Natural killer cell treated with Interleukin-12 subunit alpha and Interleukin-12 subunit beta and Interleukin-15 and Interleukin-18, amount 100 ng/mL, for 72 hours (primary cell): ENCODE data around the gene ZNF507. TPM values are rescaled to one million over a fixed set of nuclear protein-coding genes. Genes with fewer than 3 reads are reported as not detected.
A peak's percentile ranks its signal among the peaks of the same experiment; 100 is the strongest.

Experiments
- ATAC-seq, 2 donors: fragments of 150-1000 bp; cut with Tn5 transposase in 1 of 2; sonication (Bioruptor Pico), chemical (Tn5 transposase) in 1 of 2; 2 replicates each; pipeline ENCODE4 v1.10.0; 2021
- DNase-seq: peaks from one replicate; pipeline ENCODE4 v3.0.0; 2022; ENCODE audit warnings: low spot score
- H3K27ac Mint-ChIP-seq, 2 donors: 1 replicate in 1 of 2; 2 replicates in 1 of 2; pipeline ENCODE4 v1.8.0; 2022; ENCODE audit warnings: mixed read lengths in 2 of 2, mild to moderate bottlenecking in 1 of 2, moderate library complexity in 1 of 2
- H3K27me3 Mint-ChIP-seq, 2 donors: 1 replicate in 1 of 2; 2 replicates in 1 of 2; pipeline ENCODE4 v1.8.0; 2022; ENCODE audit warnings: mixed read lengths in 2 of 2
- H3K36me3 Mint-ChIP-seq: one replicate; pipeline ENCODE4 v1.8.0; 2022; ENCODE audit warnings: mixed read lengths
- H3K4me1 Mint-ChIP-seq, 2 donors: 1 replicate in 1 of 2; 2 replicates in 1 of 2; pipeline ENCODE4 v1.8.0; 2022; ENCODE audit warnings: low read depth in 2 of 2, mixed read lengths in 2 of 2, mild to moderate bottlenecking in 1 of 2
- H3K4me3 Mint-ChIP-seq: one replicate; pipeline ENCODE4 v1.8.0; 2022; ENCODE audit warnings: mixed read lengths
- H3K9me3 Mint-ChIP-seq: 2 replicates; pipeline ENCODE4 v1.8.0; 2022; ENCODE audit warnings: mixed read lengths
- total RNA-seq, 2 donors: library from RNA; stranded (reverse); gene quantifications; one replicate each; pipeline ENCODE4 v1.2.3, GENCODE V29; 2022

The ZNF507 gene
- 10 to 100 TPM; 21.2 to 37.1 TPM for total RNA-seq

- peaks cover 26 to 30% of the 10 kb centered on the region in 2 donors for H3K4me1 Mint-ChIP-seq
- peak within 1 kb of the TSS; percentile 99 for H3K4me3 Mint-ChIP-seq
- H3K36me3 Mint-ChIP-seq = peaks cover 19% of the 10 kb centered on the region
- H3K27me3 Mint-ChIP-seq = no peaks in the 10 kb centered on the region
- ATAC-seq = peak; percentile 94 to 96
- H3K27ac Mint-ChIP-seq = peak within 1 kb of the TSS; percentile 93 to 97
- H3K9me3 Mint-ChIP-seq = no peaks in the 10 kb centered on the region
- peak; percentile 90 for DNase-seq
Observed at GRCh38 chr19:32345261-32346207, at the start of gene ZNF507. TSS of gene ZNF507 (plus strand) at chr19:32345610. CDS start at chr19:32352831, 7,221 bp downstream.

DNA sequence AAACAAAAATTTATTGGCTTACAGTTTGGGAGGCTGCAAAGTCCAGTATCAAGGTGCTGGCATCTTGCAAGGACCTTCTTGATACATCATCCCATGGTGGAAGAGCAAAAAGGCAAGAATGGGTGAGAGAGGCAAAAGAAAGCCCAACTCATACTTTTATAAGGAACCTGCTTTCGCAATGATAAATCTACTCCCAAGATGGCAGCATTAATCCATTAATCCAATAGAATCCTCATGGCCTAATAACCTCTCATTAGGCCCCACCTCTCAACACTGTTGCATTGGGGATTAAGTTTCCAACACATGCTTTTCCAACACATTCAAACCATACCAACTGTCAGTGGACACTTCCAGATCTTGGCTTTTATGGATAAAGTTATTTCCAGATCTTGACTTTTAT, 48.7 kb upstream of the ZNF507 start:
- ATAC-seq (no peak), DNase-seq (no peak)
- Mint-ChIP-seq H3K4me3 (no peak overlapping the region), H3K36me3 (no peaks in the 10 kb centered on the region), H3K9me3 (no peaks in the 10 kb centered on the region), H3K27me3 (peaks cover 11 to 27% of the 10 kb centered on the region in 2 donors), H3K4me1 (no peaks in the 10 kb centered on the region), H3K27ac (no peak overlapping the region)

- Mint-ChIP-seq H3K27me3 (peaks cover 30 to 59% of the 10 kb centered on the region in 2 donors), H3K4me3 (no peak overlapping the region), H3K9me3 (peaks cover 6% of the 10 kb centered on the region), H3K4me1 (no peaks in the 10 kb centered on the region), H3K36me3 (peaks cover 10% of the 10 kb centered on the region), H3K27ac (no peak overlapping the region)
- DNase-seq = no peak
- ATAC-seq = no peak
Observed at GRCh38 chr19:32302778-32303177, 42.6 kb upstream of the ZNF507 start.

DNA sequence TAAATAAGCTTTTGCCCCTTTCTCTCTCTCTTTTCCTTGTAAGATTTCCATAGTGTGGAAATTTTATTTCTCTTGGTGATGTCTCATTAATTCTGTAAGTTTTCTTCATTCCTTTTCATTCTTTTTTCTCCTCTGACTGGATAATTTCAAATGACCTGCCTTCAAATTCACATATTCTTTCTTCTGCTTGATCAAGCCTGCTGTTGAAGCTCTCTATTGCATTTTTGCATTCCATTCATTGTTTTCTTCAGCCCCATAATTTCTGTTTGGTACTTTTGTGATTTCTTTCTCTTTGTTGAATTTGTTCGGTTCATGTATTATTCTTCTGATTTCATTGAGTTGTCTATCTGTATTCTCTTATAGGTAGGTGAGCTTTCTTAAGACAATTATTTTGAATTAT, 42.2 kb upstream of the ZNF507 start:
- Mint-ChIP-seq H3K9me3 (peaks cover 6% of the 10 kb centered on the region), H3K4me1 (no peaks in the 10 kb centered on the region), H3K4me3 (no peak overlapping the region), H3K36me3 (peaks cover 10% of the 10 kb centered on the region), H3K27ac (no peak overlapping the region), H3K27me3 (peaks cover 31 to 63% of the 10 kb centered on the region in 2 donors)
- no peak for DNase-seq
- no peak for ATAC-seq

DNA sequence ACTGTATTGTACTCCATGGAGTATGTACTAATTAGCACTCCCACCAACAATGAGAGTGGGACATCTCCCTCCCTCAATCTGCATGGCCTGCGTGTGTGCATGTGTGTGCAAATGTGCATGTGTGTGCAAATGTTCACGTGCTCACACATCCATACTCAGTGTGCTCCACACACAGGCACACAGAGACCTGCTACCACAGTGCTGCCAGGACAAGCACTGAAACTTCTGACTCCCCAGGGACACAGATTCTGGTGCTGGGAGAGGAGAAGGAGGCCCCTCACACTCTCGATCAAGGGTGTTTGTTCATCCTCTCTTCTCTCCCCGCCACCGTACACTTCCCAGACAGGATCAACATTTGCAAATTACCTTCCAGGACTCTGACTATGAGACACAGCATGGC, 37.8 kb upstream of the ZNF507 start:
- no peak for DNase-seq
- Mint-ChIP-seq H3K9me3 (peaks cover 6% of the 10 kb centered on the region), H3K4me3 (no peak overlapping the region), H3K36me3 (peaks cover 10% of the 10 kb centered on the region), H3K4me1 (no peaks in the 10 kb centered on the region), H3K27ac (no peak overlapping the region), H3K27me3 (peaks cover 32 to 58% of the 10 kb centered on the region in 2 donors)
- ATAC-seq = no peak

DNA sequence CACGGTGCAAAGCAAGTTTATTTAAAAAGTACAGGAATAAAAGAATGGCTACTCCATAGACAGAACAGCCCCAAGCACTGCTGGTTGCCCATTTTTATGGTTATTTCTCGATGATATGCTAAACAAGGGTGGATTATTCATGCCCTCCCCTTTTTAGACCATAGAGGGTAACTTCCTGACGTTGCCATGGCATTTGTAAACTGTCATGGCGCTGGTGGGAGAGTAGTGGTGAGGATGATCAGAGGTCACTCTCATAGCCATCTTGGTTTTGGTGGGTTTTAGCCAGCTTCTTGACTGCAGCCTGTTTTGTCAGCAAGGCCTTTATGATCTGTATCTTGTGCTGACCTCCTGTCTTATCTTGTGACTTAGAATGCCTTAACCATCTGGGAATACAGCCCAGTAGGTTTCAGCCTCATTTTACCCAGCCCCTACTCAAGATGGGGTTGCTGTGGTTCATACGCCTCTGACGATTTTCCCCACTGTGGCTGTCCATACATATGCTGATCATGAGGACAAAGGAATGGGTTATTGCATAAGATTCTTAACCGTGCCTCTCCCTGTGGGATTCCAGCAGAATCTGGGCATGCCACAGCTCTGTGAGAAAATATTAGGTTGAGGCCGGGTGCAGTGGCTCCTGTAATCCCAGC, 36.9 kb upstream of the ZNF507 start:
- Mint-ChIP-seq H3K4me3 (no peak overlapping the region), H3K36me3 (peaks cover 2% of the 10 kb centered on the region), H3K4me1 (no peaks in the 10 kb centered on the region), H3K27ac (no peak overlapping the region), H3K9me3 (peaks cover under 1% of the 10 kb centered on the region), H3K27me3 (peaks cover 26 to 50% of the 10 kb centered on the region in 2 donors)
- no peak for DNase-seq
- no peak for ATAC-seq

DNA sequence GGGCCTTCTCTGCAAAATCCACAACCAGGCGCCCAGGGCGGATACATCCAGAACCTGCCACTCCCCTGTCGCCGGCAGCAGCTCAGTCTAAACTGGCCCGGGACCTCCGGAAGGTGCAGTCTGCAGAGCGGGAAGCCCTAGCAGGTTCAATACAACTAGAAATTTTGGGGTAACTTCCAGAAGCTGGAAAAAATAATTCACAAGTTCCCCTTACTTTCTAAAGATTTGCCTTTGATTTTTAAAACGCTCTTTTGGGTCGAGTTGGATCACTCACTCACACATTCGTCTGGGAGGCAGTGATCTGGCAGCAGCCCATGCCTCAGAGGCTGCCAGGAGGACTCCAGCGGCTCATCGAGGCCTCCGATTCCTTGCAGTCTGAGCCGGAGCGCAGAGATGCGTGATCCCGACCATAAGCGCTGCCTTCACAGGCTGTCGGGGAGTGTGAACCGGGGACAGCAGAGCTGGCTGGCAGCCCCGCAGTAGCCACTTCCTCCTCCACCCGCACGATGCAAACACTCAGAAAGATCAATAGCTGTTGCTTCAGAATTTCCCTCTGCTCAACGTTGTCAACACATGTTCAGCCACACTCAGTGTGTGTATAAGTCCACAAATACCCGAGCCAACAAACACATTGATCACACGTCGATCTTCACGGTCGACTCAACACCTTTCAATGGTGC, 35.6 kb upstream of the ZNF507 start:
- peaks cover 27 to 39% of the 10 kb centered on the region in 2 donors for H3K27me3 Mint-ChIP-seq
- no peaks in the 10 kb centered on the region for H3K9me3 Mint-ChIP-seq
- ATAC-seq = no peak
- no peak for DNase-seq
- H3K4me1 Mint-ChIP-seq = no peaks in the 10 kb centered on the region
- H3K4me3 Mint-ChIP-seq = no peak overlapping the region
- H3K27ac Mint-ChIP-seq = no peak overlapping the region
- H3K36me3 Mint-ChIP-seq = no peaks in the 10 kb centered on the region

- Mint-ChIP-seq H3K9me3 (no peaks in the 10 kb centered on the region), H3K36me3 (no peaks in the 10 kb centered on the region), H3K27ac (no peak overlapping the region)
Observed at GRCh38 chr19:32311371-32311770, 34.0 kb upstream of the ZNF507 start.

DNA sequence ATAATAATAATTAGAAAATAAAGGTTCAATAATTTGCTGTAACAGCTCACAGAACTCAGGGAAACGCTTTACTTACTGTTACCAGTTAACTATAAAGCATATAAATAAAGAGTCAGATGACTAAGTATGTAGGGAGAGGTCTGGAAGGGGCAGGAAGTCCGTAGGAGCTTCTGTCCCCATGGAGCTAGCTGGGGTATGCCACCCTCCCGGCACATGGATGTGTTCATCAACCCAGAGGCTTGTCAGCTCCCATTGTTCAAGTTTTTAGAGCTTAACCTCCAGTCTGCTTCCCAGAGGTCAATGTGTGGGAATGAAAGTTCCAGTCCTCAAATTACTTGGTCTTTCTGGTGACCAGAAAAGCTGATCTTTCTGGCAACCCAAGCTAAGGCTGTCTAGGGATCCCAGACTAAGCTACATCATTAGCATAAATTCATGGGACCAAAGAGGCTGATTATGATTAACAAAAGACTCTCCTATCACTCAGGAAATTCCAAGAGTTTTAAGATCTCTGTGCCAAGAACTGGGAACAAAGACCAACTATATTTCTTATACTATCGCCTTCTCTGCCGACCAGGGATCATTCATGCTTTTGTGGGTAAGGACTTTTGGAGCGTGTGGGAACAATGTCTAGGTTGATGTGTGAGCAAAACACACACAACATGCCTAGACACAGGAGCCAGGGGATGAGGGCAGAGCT, 31.7 kb upstream of the ZNF507 start:
- no peak overlapping the region for H3K27ac Mint-ChIP-seq
- H3K4me3 Mint-ChIP-seq = no peak overlapping the region
- no peaks in the 10 kb centered on the region for H3K36me3 Mint-ChIP-seq
- ATAC-seq = no peak
- DNase-seq = no peak
- H3K27me3 Mint-ChIP-seq = peaks cover 23 to 26% of the 10 kb centered on the region in 2 donors
- H3K4me1 Mint-ChIP-seq = no peaks in the 10 kb centered on the region
- H3K9me3 Mint-ChIP-seq = no peaks in the 10 kb centered on the region

More at GRCh38 chr19:32311371-32311770, 34.0 kb upstream of the ZNF507 start:
- Mint-ChIP-seq H3K4me3 (no peak overlapping the region), H3K4me1 (no peaks in the 10 kb centered on the region), H3K27me3 (peaks cover 32 to 35% of the 10 kb centered on the region in 2 donors)
- ATAC-seq (no peak), DNase-seq (no peak)

DNA sequence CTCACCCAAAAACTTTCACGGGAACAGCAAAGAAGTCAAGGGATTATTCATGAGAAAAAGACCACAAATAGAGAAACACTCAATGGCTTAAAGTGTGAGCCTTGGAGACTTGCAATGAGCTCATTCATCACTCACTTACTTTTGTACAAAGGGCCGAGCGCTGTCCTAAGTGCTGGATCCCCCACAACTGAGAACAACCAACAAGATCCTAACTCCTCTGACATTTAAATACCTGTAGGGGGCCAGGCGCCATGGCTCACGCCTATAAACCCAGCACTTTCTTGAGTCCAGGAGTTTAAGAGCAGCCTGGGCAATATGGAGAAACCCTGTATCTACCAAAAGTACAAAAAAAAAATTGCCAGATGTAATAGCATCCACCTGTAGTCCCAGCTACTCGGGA, 29.4 kb upstream of the ZNF507 start:
- H3K36me3 Mint-ChIP-seq = no peaks in the 10 kb centered on the region
- H3K9me3 Mint-ChIP-seq = no peaks in the 10 kb centered on the region
- peaks cover 5 to 18% of the 10 kb centered on the region in 2 donors for H3K27me3 Mint-ChIP-seq
- no peaks in the 10 kb centered on the region for H3K4me1 Mint-ChIP-seq
- DNase-seq (no peak), ATAC-seq (no peak)
- H3K27ac Mint-ChIP-seq = no peak overlapping the region
- no peak overlapping the region for H3K4me3 Mint-ChIP-seq

GRCh38 chr19:32317086-32317485, 28.3 kb upstream of the ZNF507 start:
- Mint-ChIP-seq H3K27me3 (peaks cover 11 to 20% of the 10 kb centered on the region in 2 donors), H3K27ac (no peak overlapping the region), H3K4me3 (no peak overlapping the region), H3K4me1 (no peaks in the 10 kb centered on the region), H3K36me3 (no peaks in the 10 kb centered on the region), H3K9me3 (no peaks in the 10 kb centered on the region)
- no peak for ATAC-seq
- DNase-seq = no peak

- Mint-ChIP-seq H3K4me3 (no peak overlapping the region), H3K27ac (no peak overlapping the region), H3K27me3 (peaks cover 19 to 21% of the 10 kb centered on the region in 2 donors), H3K4me1 (no peaks in the 10 kb centered on the region), H3K9me3 (no peaks in the 10 kb centered on the region), H3K36me3 (no peaks in the 10 kb centered on the region)
- ATAC-seq (no peak), DNase-seq (no peak)
Observed at GRCh38 chr19:32318884-32319520, 26.4 kb upstream of the ZNF507 start.

- no peaks in the 10 kb centered on the region for H3K36me3 Mint-ChIP-seq
- H3K27me3 Mint-ChIP-seq = peaks cover 24 to 27% of the 10 kb centered on the region in 2 donors
- no peak for DNase-seq
- ATAC-seq = no peak
- H3K4me1 Mint-ChIP-seq = peaks cover 0 to 3% of the 10 kb centered on the region in 2 donors
- H3K4me3 Mint-ChIP-seq = no peak overlapping the region
- no peak overlapping the region for H3K27ac Mint-ChIP-seq
- no peaks in the 10 kb centered on the region for H3K9me3 Mint-ChIP-seq
Observed at GRCh38 chr19:32322541-32322940, 22.9 kb upstream of the ZNF507 start.
